GM10266 (cell line): ENCODE results near the gene SMIM44.

ENCODE experiments used
- DNase-seq: peaks from one replicate; pipeline ENCODE4 v3.0.0; 2012; ENCODE audit errors: extremely low spot score
- TF ChIP-seq, protein P1 (sequence below): IDR thresholded peaks from 2 replicates; pipeline ENCODE4 v1.5.1; 2012; ENCODE audit warnings: mild to moderate bottlenecking, low read depth; ENCODE audit not compliant: control insufficient read depth, insufficient read depth; ENCODE audit errors: missing control alignments

Gene SMIM44

DNA sequence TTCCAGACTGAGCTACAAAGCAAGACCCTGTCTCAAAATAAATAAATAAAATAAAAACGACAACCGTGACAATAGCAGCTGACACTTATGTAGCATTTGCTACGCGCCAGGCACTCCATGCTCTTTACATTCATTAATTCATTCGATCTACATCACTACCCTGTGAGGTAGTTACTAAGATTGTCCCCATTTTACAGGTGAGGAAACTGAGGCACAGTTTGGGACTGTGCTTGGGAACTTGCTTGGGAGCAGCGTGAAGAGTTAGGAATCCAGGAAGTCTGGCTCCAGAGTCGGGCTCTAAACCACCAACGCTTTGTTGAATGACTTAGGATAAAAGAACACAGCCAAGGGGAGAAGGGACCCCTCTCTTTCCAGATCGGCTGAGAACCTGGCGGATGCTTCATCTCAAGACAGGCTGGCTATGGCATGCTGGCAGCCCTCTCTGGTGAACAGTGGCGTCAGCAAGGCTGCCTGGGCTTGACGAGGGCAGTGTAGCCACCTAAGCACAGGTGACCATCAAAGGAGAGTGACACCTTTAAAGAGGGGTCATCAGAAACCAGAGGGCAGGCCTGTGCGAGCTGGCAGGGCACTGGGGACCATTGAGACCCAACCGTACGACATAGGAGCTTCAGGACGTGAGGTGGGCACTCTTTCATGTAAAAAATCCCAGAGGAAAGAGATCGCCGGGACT lies 16.6 kb upstream of the SMIM44 start:
- no peak for DNase-seq
- TF ChIP-seq, protein P1, sequence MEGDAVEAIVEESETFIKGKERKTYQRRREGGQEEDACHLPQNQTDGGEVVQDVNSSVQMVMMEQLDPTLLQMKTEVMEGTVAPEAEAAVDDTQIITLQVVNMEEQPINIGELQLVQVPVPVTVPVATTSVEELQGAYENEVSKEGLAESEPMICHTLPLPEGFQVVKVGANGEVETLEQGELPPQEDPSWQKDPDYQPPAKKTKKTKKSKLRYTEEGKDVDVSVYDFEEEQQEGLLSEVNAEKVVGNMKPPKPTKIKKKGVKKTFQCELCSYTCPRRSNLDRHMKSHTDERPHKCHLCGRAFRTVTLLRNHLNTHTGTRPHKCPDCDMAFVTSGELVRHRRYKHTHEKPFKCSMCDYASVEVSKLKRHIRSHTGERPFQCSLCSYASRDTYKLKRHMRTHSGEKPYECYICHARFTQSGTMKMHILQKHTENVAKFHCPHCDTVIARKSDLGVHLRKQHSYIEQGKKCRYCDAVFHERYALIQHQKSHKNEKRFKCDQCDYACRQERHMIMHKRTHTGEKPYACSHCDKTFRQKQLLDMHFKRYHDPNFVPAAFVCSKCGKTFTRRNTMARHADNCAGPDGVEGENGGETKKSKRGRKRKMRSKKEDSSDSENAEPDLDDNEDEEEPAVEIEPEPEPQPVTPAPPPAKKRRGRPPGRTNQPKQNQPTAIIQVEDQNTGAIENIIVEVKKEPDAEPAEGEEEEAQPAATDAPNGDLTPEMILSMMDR, result no peak

DNA sequence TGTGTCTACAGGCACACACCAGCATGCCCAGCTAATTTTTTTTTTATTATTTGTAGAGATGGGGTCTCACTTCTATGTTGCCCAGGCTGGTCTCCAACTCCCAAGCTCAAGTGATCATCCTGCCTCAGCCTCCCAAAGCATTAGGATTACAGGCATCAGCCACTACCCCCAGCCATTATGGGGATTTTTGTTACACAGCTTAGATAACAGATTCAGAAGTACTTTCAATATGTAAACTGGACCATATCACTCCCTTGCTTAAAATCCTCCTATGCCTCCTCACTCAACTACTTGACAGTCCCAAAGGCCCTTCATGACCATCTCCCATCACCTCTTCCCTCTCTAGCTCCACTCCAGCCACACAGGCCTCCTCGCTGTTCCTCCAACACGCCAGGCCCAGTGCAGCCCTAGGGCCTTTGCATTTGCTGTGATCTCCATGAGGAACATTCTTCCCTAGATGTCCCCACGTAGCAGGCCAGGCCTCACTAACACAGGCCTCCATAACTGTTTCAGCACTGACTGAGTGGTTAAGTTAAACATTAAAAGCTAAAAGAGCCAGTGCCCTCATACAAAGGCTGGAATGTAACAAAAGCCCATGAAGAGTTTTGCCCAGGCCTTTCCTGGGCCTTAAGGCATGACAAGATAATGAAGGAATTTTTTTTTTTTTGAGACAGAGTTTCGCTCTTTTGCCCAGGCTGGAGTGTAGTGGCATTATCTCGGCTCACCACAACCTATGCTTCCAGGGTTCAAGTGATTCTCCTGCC lies 14.7 kb upstream of the SMIM44 start:
- TF ChIP-seq, protein P1, result no peak
- DNase-seq, result no peak

DNA sequence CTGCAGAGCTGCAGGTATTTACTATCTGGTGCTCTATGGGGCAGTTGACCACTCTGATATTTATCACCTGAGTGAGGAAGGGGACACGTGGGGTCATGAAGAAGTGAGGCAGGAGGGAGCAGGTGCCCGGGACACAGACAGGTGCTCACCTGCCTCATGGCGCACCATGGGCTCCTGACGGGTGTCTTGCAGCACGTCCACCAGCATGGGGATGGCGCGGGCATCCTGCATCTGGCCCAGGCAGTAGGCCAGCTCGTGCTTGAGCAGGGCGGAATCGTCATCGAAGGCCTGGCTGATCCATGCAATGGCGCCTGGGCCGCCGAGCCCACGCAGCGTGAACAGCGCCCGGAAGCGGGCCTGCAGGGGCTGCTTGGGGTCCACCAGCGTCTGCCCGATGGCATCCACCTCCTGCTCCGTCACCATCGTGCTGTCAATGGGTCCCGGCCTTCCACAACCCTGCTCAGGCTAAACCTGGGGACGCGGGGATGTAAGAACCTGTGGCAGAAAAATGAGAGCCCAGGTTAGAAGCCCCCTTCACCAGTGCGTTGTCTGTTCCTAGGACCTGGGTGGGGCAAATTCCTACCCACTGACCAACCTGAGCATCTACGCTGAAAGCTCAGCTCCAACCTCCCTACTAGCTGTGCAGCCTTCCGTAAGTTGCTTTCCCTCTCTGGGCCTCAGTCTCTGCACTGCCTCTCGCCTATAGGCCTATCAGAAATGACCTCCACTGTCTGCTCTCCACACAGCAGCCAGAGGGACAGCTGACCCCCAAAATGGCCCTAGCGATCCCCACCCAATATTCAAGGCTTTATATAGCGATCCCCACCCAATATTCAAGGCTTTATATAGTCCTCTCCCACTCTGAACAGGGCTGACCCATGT lies 13.4 kb upstream of the SMIM44 start:
- TF ChIP-seq, protein P1, result no peak
- DNase-seq, result no peak

DNA sequence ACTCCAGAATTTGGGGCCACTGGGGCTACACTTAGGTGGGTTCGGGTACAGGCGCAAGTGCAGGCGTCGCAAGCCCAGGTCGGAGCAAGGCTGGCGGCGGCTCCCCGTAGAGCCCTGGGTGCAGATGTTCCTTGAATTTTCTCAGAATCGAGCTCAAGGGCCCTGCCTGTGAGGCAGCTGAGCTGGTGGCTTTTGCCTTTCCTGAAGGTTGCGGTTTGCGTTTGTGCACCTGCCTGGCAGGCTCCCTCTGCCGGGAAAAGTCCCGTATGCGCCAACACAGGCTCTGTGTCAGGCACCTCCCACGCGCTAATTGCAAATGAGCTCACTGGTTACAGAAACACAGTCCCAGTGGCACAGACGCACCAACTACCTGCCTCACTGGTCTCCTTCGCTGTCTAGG lies 11.3 kb upstream of the SMIM44 start:
- TF ChIP-seq, protein P1, result no peak
- no peak for DNase-seq

DNA sequence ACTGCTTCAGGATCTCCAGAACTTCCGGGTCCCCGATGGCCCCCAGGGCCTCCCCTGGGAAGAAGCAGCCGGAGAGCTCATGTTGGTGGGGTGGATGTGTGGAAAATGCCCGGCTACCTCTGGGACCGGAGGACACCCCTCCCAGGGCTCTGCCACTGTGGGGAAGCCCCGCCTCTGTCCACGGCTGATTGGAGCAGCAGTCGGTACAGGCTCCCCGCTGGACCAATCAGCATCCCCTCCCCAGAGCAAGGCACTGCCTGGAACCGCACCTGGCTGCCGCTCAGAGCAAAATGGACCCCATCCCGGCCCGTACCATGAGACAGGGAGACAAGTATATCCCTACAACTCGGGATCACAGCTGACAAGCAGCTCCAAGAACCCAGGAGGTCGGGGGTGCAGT lies 10.8 kb upstream of the SMIM44 start:
- peak; percentile 75 for DNase-seq
- TF ChIP-seq, protein P1, result no peak

DNA sequence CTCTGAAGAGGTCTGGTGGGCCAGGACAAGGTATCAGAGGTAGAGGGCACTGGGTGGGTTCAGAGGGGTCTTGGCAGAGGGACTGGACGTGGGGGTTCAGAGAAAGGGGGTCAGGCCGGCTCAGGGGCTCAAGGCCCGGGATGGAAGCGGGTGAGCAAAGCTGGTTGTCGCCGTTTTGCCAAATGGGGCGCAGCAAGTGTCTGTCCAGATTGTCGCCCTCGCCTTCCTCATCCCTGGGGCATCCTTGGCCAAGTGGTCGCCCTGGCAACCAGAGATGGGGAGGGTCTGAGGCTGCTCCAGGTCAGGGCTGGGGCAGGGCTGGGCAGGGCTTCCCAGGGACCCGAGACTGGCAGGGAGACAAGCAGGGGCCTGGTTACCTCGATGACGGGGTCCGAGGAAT lies 10.4 kb upstream of the SMIM44 start:
- TF ChIP-seq, protein P1, result no peak
- no peak for DNase-seq
